Measurements from ENCODE around the gene IFNL4. TPM values are rescaled to one million over a fixed set of nuclear protein-coding genes. Genes with fewer than 3 reads are reported as not detected.
"Not testable (repeated sequence)": the region's sequence is repeated elsewhere in the genome, so short reads cannot be mapped to it uniquely, and the experiment has no call there.

IFNL4 gene
- total and polyA plus RNA-seq, 8 donors, result 0.09 TPM; not detected in 7

GRCh38 chr19:39236527-39236926 lies 12.1 kb downstream of the IFNL4 start:
- Histone ChIP-seq H3K4me3 (no peak overlapping the region), H3K9me3 (no peaks in the 10 kb centered on the region), H3K27ac (no peak overlapping the region), H3K27me3 (no peaks in the 10 kb centered on the region), H3K4me1 (peaks cover 0 to 4% (median 0%) of the 10 kb centered on the region in 3 donors), H3K36me3 (no peaks in the 10 kb centered on the region)
- FAIRE-seq, result no peak
- peak in 2 of 6 donors; percentile 29 to 76 for DNase-seq
- intact Hi-C loops (cut with DNase I), result no loop called here
- no peak for TF ChIP-seq CTCF (IDR thresholded peaks at IDR 0.05)
- 88 to 89% methylated on average over 12 of the region's 12 CpGs for WGBS, 2 donors
- ATAC-seq, result no peak

GRCh38 chr19:39232708-39233107 lies 15.9 kb downstream of the IFNL4 start:
- H3K36me3 ChIP-seq, result no peaks in the 10 kb centered on the region
- ATAC-seq, result no peak
- no peak overlapping the region for H3K27ac ChIP-seq
- no peaks in the 10 kb centered on the region for H3K4me1 ChIP-seq
- TF ChIP-seq CTCF (IDR thresholded peaks at IDR 0.05), result no peak
- H3K27me3 ChIP-seq, result no peaks in the 10 kb centered on the region
- no peak for FAIRE-seq
- DNase-seq, result no peak
- intact Hi-C loops (cut with DNase I), result no loop called here
- WGBS, 2 donors, result 89 to 98% methylated on average over 5 of the region's 5 CpGs
- no peak overlapping the region for H3K4me3 ChIP-seq
- no peaks in the 10 kb centered on the region for H3K9me3 ChIP-seq

- intact Hi-C loops (cut with DNase I), result no loop called here
- H3K9me3 ChIP-seq, result no peaks in the 10 kb centered on the region
- no peak overlapping the region for H3K27ac ChIP-seq
- no peak overlapping the region for H3K4me3 ChIP-seq
- no peak for FAIRE-seq
- TF ChIP-seq CTCF (IDR thresholded peaks at IDR 0.05), result no peak
- no peak for DNase-seq
- H3K27me3 ChIP-seq, result no peaks in the 10 kb centered on the region
- H3K36me3 ChIP-seq, result no peaks in the 10 kb centered on the region
- H3K4me1 ChIP-seq, result no peaks in the 10 kb centered on the region
- no peak for ATAC-seq
- 78 to 80% methylated on average over 2 of the region's 2 CpGs for WGBS, 2 donors
Observed at GRCh38 chr19:39230096-39230764, 18.4 kb downstream of the IFNL4 start.

DNA sequence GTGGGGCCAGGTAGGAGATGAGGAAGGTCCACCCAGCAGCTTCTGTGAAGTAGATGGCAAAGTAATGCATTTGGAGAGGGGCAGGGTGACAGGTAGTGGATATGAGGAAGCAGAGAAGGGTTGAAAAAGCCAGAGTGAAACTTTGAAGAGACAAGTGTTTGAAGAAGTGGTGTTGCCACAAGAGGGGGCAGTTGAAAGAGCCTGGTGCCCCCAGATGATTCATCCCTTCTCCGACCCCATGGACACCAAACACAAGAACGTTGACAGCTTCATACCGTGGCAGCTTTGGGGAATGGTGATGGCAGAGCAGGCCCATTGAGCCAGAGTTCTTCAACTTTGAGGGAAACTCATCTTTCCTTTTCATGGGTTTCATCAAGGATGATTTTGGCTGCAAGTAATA lies 23.7 kb downstream of the IFNL4 start:
- DNase-seq (no peak), FAIRE-seq (no peak), ATAC-seq (no peak)
- Histone ChIP-seq H3K4me1 (no peaks in the 10 kb centered on the region), H3K27ac (no peak overlapping the region), H3K4me3 (no peak overlapping the region), H3K9me3 (no peaks in the 10 kb centered on the region), H3K27me3 (no peaks in the 10 kb centered on the region), H3K36me3 (no peaks in the 10 kb centered on the region)
- 69 to 76% methylated on average over 3 of the region's 3 CpGs for WGBS, 2 donors
- no peak for TF ChIP-seq CTCF (IDR thresholded peaks at IDR 0.05)
- intact Hi-C loops (cut with DNase I), result no loop called here

DNA sequence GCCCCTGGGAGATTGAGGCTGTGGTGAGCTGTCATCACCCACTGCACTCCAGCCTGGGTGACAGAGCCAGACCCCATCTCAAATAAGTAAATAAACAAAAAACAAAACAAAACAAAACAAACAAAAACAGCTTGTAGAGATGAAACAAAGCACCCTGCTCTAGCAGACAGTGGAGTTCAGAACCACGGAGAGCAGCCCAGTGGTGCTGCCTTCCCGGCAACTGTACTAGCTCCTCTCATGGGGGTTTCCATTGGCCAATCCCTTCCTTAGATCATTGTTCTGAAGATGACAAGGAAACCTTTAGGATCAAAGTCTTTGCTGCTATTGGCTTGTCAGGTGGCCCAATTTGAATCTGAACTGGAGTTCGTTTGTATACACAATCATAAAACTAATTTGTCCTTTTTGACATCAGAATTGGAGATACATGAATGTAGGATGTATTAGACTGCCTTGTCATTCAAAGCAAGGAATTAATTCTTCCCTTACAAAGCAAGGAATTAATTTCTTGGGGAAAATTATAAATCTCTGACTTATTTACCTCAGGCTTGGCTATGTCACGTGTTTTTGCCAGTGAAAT lies 24.9 kb downstream of the IFNL4 start:
- FAIRE-seq, result no peak

DNA sequence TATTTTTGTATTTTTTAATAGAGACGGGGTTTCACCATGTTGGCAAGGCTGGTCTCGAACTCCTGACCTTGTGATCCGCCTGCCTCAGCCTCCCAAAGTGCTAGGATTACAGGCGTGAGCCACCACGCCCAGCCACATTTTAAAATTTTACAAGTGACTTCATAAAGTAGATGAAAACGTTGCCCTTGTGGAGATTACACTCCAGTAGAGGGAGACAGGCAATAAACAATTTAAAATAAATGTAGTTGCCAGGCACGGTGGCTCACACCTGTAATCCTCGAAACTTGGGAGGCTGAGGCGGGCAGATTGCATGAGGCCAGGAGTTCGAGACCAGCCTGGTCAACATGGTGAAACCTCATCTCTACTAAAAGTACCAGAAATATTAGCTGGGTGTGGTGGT lies 29.5 kb downstream of the IFNL4 start:
- not testable (repeated sequence) for H3K36me3 ChIP-seq, FAIRE-seq, H3K27ac ChIP-seq, ATAC-seq, H3K9me3 ChIP-seq, DNase-seq, H3K4me1 ChIP-seq, H3K27me3 ChIP-seq, H3K4me3 ChIP-seq
- intact Hi-C loops (cut with DNase I), result loop anchor here in 1 of 3 donors (10.0 kb wide), 1 partner anchor 106 kb away; the partner anchor contains the start of gene LRFN1
- WGBS, 2 donors, result 74 to 82% methylated on average over 10 of the region's 10 CpGs

More for the DNA sequence above, 24.9 kb downstream of the IFNL4 start:
- 58 to 60% methylated on average over 4 of the region's 4 CpGs for WGBS, 2 donors
- Histone ChIP-seq H3K27ac (no peak overlapping the region), H3K4me1 (no peaks in the 10 kb centered on the region), H3K4me3 (no peak overlapping the region), H3K27me3 (no peaks in the 10 kb centered on the region), H3K36me3 (no peaks in the 10 kb centered on the region), H3K9me3 (no peaks in the 10 kb centered on the region)
- DNase-seq (no peak), ATAC-seq (peak in 1 of 4 donors; percentile 36)
- intact Hi-C loops (cut with DNase I), result no loop called here
- TF ChIP-seq CTCF (IDR thresholded peaks at IDR 0.05), result no peak
